ENCODE data around the gene TUBGCP3.

TUBGCP3 gene

GRCh38 chr13:112532837-112533745 lies 54.9 kb downstream of the TUBGCP3 start:
- Histone ChIP-seq H3K36me3 (ENCODE audit: control insufficient read depth in 5 of 5, insufficient read depth in 5 of 5, low read length in 5 of 5) (peaks cover 0 to 12% (median 3%) of the 10 kb centered on the region in 5 donors), H3K4me3 (ENCODE audit: low read depth in 1 of 5, low read length in 5 of 5) (no peak overlapping the region), H3K27me3 (ENCODE audit: control insufficient read depth in 5 of 5, insufficient read depth in 4 of 5, low read length in 5 of 5) (no peaks in the 10 kb centered on the region), H3K27ac (ENCODE audit: low read depth, low read length) (no peak overlapping the region), H3K9ac (ENCODE audit: low read length in 5 of 5) (no peak overlapping the region), H3K9me3 (ENCODE audit: control insufficient read depth in 5 of 5, low read length in 5 of 5) (no peaks in the 10 kb centered on the region), H3K4me1 (ENCODE audit: control insufficient read depth in 5 of 5, insufficient read depth in 5 of 5, low read length in 5 of 5) (peaks cover 0 to 9% (median 2%) of the 10 kb centered on the region in 5 donors)

DNA sequence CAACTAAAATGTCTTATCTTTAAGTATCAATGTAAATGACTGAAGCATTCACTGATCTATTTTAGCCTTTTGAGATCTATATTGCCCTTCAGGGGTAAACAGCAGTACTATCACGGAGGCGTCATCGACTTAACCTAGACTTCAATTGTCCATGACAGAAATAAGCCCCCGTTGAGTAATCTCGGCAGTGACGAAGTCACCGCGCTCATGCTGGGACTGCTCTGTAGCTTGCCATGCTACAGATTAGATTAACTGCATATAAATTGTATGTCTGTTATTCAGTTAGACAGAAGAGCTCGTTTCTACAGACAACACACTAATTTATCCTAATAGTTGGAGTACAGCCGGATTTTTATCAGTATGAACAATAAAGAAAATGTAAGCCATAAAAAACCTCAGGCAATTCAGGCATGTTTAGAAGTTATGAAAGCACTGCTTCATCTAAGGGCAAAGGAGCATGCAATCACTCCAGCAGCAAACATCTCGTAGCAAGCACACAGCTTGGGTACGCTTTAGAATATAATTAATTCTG lies 56.6 kb downstream of the TUBGCP3 start:
- Histone ChIP-seq H3K9ac (ENCODE audit: low read length in 5 of 5) (no peak overlapping the region), H3K9me3 (ENCODE audit: control insufficient read depth in 5 of 5, low read length in 5 of 5) (no peaks in the 10 kb centered on the region), H3K36me3 (ENCODE audit: control insufficient read depth in 5 of 5, insufficient read depth in 5 of 5, low read length in 5 of 5) (peaks cover 4 to 9% (median 8%) of the 10 kb centered on the region in 5 donors), H3K27me3 (ENCODE audit: control insufficient read depth in 5 of 5, insufficient read depth in 4 of 5, low read length in 5 of 5) (no peaks in the 10 kb centered on the region), H3K4me3 (ENCODE audit: low read depth in 1 of 5, low read length in 5 of 5) (no peak overlapping the region), H3K27ac (ENCODE audit: low read depth, low read length) (no peak overlapping the region), H3K4me1 (ENCODE audit: control insufficient read depth in 5 of 5, insufficient read depth in 5 of 5, low read length in 5 of 5) (peaks cover 0 to 9% (median 2%) of the 10 kb centered on the region in 5 donors)

GRCh38 chr13:112530861-112531260 lies 57.1 kb downstream of the TUBGCP3 start:
- Histone ChIP-seq H3K9ac (ENCODE audit: low read length in 5 of 5) (no peak overlapping the region), H3K36me3 (ENCODE audit: control insufficient read depth in 5 of 5, insufficient read depth in 5 of 5, low read length in 5 of 5) (peaks cover 4 to 14% (median 10%) of the 10 kb centered on the region in 5 donors), H3K27me3 (ENCODE audit: control insufficient read depth in 5 of 5, insufficient read depth in 4 of 5, low read length in 5 of 5) (no peaks in the 10 kb centered on the region), H3K4me1 (ENCODE audit: control insufficient read depth in 5 of 5, insufficient read depth in 5 of 5, low read length in 5 of 5) (peaks cover 0 to 9% (median 2%) of the 10 kb centered on the region in 5 donors), H3K9me3 (ENCODE audit: control insufficient read depth in 5 of 5, low read length in 5 of 5) (no peaks in the 10 kb centered on the region), H3K4me3 (ENCODE audit: low read depth in 1 of 5, low read length in 5 of 5) (no peak overlapping the region), H3K27ac (ENCODE audit: low read depth, low read length) (no peak overlapping the region)

GRCh38 chr13:112529216-112529615 lies 58.7 kb downstream of the TUBGCP3 start:
- H3K27me3 ChIP-seq (ENCODE audit: control insufficient read depth in 5 of 5, insufficient read depth in 4 of 5, low read length in 5 of 5) = no peaks in the 10 kb centered on the region
- H3K4me3 ChIP-seq (ENCODE audit: low read depth in 1 of 5, low read length in 5 of 5) = no peak overlapping the region
- H3K36me3 ChIP-seq (ENCODE audit: control insufficient read depth in 5 of 5, insufficient read depth in 5 of 5, low read length in 5 of 5) = peaks cover 2 to 29% (median 17%) of the 10 kb centered on the region in 5 donors

DNA sequence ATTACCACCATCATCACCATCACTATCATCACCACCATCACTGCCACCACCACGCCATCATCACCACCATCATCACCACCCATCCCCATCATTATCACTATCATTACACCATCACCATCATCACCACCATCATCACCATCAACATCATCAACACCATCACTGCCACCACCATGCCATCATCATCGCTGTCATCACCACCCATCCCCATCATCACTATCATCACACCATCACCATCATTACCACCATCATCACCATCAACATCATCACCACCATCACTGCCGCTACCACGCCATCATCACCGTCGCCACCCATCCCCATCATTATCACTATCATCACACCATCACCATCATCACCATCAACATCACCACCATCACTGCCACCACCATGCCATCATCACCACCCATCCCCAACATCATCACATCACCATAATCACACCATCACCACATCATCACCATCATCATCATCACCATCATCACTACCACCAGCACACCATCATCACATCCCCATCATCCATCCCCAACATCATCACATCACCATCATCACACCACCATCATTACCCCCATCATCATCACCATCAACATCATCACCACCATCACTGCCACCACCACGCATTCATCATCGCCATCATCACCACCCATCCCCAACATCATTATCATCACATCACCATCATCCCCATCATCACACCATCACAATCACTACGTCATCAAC lies 61.7 kb downstream of the TUBGCP3 start:
- no peaks in the 10 kb centered on the region for H3K27me3 ChIP-seq (ENCODE audit: control insufficient read depth in 5 of 5, insufficient read depth in 4 of 5, low read length in 5 of 5)
- no peak overlapping the region for H3K9ac ChIP-seq (ENCODE audit: low read length in 5 of 5)
- H3K36me3 ChIP-seq (ENCODE audit: control insufficient read depth in 5 of 5, insufficient read depth in 5 of 5, low read length in 5 of 5) = peaks cover 12 to 57% (median 35%) of the 10 kb centered on the region in 5 donors
- H3K9me3 ChIP-seq (ENCODE audit: control insufficient read depth in 5 of 5, low read length in 5 of 5) = no peaks in the 10 kb centered on the region
- no peak overlapping the region for H3K27ac ChIP-seq (ENCODE audit: low read depth, low read length)
- H3K4me3 ChIP-seq (ENCODE audit: low read depth in 1 of 5, low read length in 5 of 5) = no peak overlapping the region
- no peaks in the 10 kb centered on the region for H3K4me1 ChIP-seq (ENCODE audit: control insufficient read depth in 5 of 5, insufficient read depth in 5 of 5, low read length in 5 of 5)

More at GRCh38 chr13:112529216-112529615, 58.7 kb downstream of the TUBGCP3 start:
- Histone ChIP-seq H3K9me3 (ENCODE audit: control insufficient read depth in 5 of 5, low read length in 5 of 5) (no peaks in the 10 kb centered on the region), H3K27ac (ENCODE audit: low read depth, low read length) (no peak overlapping the region), H3K4me1 (ENCODE audit: control insufficient read depth in 5 of 5, insufficient read depth in 5 of 5, low read length in 5 of 5) (peaks cover 0 to 9% (median 2%) of the 10 kb centered on the region in 5 donors), H3K9ac (ENCODE audit: low read length in 5 of 5) (no peak overlapping the region)

GRCh38 chr13:112525356-112525945 lies 62.5 kb downstream of the TUBGCP3 start:
- H3K9ac ChIP-seq (ENCODE audit: low read length in 5 of 5) = no peak overlapping the region
- no peak overlapping the region for H3K27ac ChIP-seq (ENCODE audit: low read depth, low read length)
- H3K4me1 ChIP-seq (ENCODE audit: control insufficient read depth in 5 of 5, insufficient read depth in 5 of 5, low read length in 5 of 5) = no peaks in the 10 kb centered on the region
- peaks cover 14 to 64% (median 40%) of the 10 kb centered on the region in 5 donors for H3K36me3 ChIP-seq (ENCODE audit: control insufficient read depth in 5 of 5, insufficient read depth in 5 of 5, low read length in 5 of 5)
- no peaks in the 10 kb centered on the region for H3K9me3 ChIP-seq (ENCODE audit: control insufficient read depth in 5 of 5, low read length in 5 of 5)
- H3K4me3 ChIP-seq (ENCODE audit: low read depth in 1 of 5, low read length in 5 of 5) = no peak overlapping the region
- no peaks in the 10 kb centered on the region for H3K27me3 ChIP-seq (ENCODE audit: control insufficient read depth in 5 of 5, insufficient read depth in 4 of 5, low read length in 5 of 5)

DNA sequence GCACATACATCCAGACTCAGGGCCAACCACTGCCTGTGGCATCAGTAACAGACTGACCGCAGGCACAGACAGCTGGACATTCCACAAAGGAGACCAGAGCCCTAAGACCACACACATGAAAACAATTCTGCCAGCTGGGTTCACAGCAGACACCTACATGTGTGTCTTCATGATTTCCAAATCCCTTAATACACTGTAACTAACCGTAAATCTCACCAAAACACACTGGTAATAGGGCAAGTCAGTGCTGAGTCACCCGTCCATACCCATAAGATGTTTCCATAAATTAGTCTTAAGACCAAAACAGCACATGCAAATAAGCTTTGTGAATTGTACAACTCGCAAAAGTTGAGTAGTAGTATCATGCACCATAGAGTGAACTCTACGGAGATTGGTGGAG lies 65.4 kb downstream of the TUBGCP3 start:
- Histone ChIP-seq H3K27me3 (ENCODE audit: control insufficient read depth in 5 of 5, insufficient read depth in 4 of 5, low read length in 5 of 5) (no peaks in the 10 kb centered on the region), H3K4me3 (ENCODE audit: low read depth in 1 of 5, low read length in 5 of 5) (no peak overlapping the region), H3K9ac (ENCODE audit: low read length in 5 of 5) (no peak overlapping the region), H3K27ac (ENCODE audit: low read depth, low read length) (no peak overlapping the region), H3K4me1 (ENCODE audit: control insufficient read depth in 5 of 5, insufficient read depth in 5 of 5, low read length in 5 of 5) (no peaks in the 10 kb centered on the region), H3K36me3 (ENCODE audit: control insufficient read depth in 5 of 5, insufficient read depth in 5 of 5, low read length in 5 of 5) (peaks cover 26 to 84% (median 61%) of the 10 kb centered on the region in 5 donors), H3K9me3 (ENCODE audit: control insufficient read depth in 5 of 5, low read length in 5 of 5) (no peaks in the 10 kb centered on the region)

GRCh38 chr13:112521073-112521685 lies 66.8 kb downstream of the TUBGCP3 start:
- H3K4me3 ChIP-seq (ENCODE audit: low read depth in 1 of 5, low read length in 5 of 5) = no peak overlapping the region
- peaks cover 28 to 87% (median 64%) of the 10 kb centered on the region in 5 donors for H3K36me3 ChIP-seq (ENCODE audit: control insufficient read depth in 5 of 5, insufficient read depth in 5 of 5, low read length in 5 of 5)
- H3K27ac ChIP-seq (ENCODE audit: low read depth, low read length) = no peak overlapping the region
- H3K9ac ChIP-seq (ENCODE audit: low read length in 5 of 5) = no peak overlapping the region
- H3K4me1 ChIP-seq (ENCODE audit: control insufficient read depth in 5 of 5, insufficient read depth in 5 of 5, low read length in 5 of 5) = no peaks in the 10 kb centered on the region
- no peaks in the 10 kb centered on the region for H3K9me3 ChIP-seq (ENCODE audit: control insufficient read depth in 5 of 5, low read length in 5 of 5)
- no peaks in the 10 kb centered on the region for H3K27me3 ChIP-seq (ENCODE audit: control insufficient read depth in 5 of 5, insufficient read depth in 4 of 5, low read length in 5 of 5)

DNA sequence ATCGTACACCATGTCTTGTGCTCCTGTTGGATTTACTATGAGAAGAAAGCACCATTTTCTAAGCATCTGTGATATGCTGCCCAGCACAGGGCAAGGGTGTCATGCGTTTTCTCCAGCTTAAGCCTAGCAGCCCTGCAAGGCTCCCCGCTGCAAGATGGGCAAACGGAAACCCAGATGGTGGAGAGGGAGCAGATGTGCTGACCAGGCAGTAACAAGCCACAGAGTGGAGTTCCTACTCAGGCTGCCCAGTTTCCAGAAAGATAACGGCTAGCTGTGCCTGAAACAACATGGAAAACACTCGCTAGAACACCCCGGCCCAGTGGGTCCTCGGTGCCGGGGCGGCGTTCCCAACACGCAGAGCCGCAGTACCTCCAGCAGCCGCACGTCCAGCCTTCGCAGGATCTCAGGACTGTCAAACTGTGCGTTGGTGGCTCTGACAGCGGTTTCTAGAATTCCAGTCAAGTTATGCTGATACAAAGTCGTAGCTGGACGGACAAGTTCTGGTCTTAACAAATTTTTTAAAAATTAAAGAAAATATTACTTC lies 68.4 kb downstream of the TUBGCP3 start:
- no peak overlapping the region for H3K4me3 ChIP-seq (ENCODE audit: low read depth in 1 of 5, low read length in 5 of 5)
- no peaks in the 10 kb centered on the region for H3K27me3 ChIP-seq (ENCODE audit: control insufficient read depth in 5 of 5, insufficient read depth in 4 of 5, low read length in 5 of 5)
- H3K4me1 ChIP-seq (ENCODE audit: control insufficient read depth in 5 of 5, insufficient read depth in 5 of 5, low read length in 5 of 5) = no peaks in the 10 kb centered on the region
- H3K27ac ChIP-seq (ENCODE audit: low read depth, low read length) = no peak overlapping the region
- no peaks in the 10 kb centered on the region for H3K9me3 ChIP-seq (ENCODE audit: control insufficient read depth in 5 of 5, low read length in 5 of 5)
- no peak overlapping the region for H3K9ac ChIP-seq (ENCODE audit: low read length in 5 of 5)
- H3K36me3 ChIP-seq (ENCODE audit: control insufficient read depth in 5 of 5, insufficient read depth in 5 of 5, low read length in 5 of 5) = peaks cover 33 to 82% (median 67%) of the 10 kb centered on the region in 5 donors

All from subcutaneous abdominal adipose tissue (tissue), 5 donors.